ENCODE results near the gene PTH1R. TPM values are rescaled to one million over a fixed set of nuclear protein-coding genes. Genes with fewer than 3 reads are reported as not detected.

The PTH1R gene
- total RNA-seq, 5 donors from 2014 or later (not counting 1 experiment from before 2014, with no cell fraction given), result 0.32 TPM; not detected in 4

DNA sequence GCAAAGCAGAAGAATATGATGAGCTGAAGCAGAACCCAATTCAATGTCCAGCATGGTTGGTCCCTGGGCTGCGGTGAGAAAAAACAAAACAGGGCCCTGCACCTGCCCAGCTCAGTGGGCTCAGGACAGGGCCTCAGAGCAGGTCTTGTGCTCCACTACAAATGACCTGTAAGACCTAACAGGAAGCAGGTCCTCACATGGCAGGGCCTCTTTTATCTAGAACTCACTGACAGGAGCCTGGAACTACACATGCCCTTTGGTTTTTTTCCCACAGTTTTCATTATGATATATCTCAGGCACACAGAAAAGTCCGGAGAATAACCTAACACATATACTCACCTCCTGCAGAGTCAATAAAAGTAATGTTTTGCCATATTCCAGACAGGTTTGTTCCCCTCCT lies 60.6 kb downstream of the PTH1R start:
- 92% methylated on average over 1 of the region's 2 CpGs for WGBS (ENCODE audit: insufficient coverage)
- CTCF ChIA-PET, result no interaction called here
- Mint-ChIP-seq H3K9me3 (no peaks in the 10 kb centered on the region), H3K4me3 (no peak overlapping the region), H3K4me1 (peaks cover 60 to 66% (median 62%) of the 10 kb centered on the region in 3 donors), H3K27me3 (no peaks in the 10 kb centered on the region), H3K27ac (peak overlapping the region; percentile 22 to 34), H3K36me3 (peaks cover 39% of the 10 kb centered on the region)
- no peak overlapping the region for H3K4me3 ChIP-seq (ENCODE audit: control insufficient read depth in 1 of 2, extremely low read depth in 1 of 2, low read length in 1 of 2)
- no peaks in the 10 kb centered on the region for H3K27me3 ChIP-seq (replicated peaks in 1 of 2; ENCODE audit: control insufficient read depth in 2 of 2, extremely low read depth in 1 of 2, insufficient read depth in 2 of 2, low read length in 1 of 2)
- no peak overlapping the region for H3K27ac ChIP-seq (ENCODE audit: low read length)
- ATAC-seq (replicated peaks in 1 of 4) (no peak), DNase-seq (no peak)
- H3K9me3 ChIP-seq, result no peaks in the 10 kb centered on the region
- peaks cover 5 to 75% of the 10 kb centered on the region in 2 donors for H3K36me3 ChIP-seq (ENCODE audit: control insufficient read depth in 2 of 2, extremely low read depth in 1 of 2, insufficient read depth in 1 of 2, low read length in 1 of 2)
- POLR2A ChIA-PET, result interaction anchor here in 1 of 2 donors (0.6 kb wide), 1 partner anchor 15 kb away, joined by 3 read pairs; no protein-coding TSS in a partner anchor
- peaks cover 0 to 60% of the 10 kb centered on the region in 2 experiments for H3K4me1 ChIP-seq (ENCODE audit: control insufficient read depth in 1 of 2, extremely low read depth in 1 of 2, insufficient read depth in 2 of 2, low read length in 2 of 2)

DNA sequence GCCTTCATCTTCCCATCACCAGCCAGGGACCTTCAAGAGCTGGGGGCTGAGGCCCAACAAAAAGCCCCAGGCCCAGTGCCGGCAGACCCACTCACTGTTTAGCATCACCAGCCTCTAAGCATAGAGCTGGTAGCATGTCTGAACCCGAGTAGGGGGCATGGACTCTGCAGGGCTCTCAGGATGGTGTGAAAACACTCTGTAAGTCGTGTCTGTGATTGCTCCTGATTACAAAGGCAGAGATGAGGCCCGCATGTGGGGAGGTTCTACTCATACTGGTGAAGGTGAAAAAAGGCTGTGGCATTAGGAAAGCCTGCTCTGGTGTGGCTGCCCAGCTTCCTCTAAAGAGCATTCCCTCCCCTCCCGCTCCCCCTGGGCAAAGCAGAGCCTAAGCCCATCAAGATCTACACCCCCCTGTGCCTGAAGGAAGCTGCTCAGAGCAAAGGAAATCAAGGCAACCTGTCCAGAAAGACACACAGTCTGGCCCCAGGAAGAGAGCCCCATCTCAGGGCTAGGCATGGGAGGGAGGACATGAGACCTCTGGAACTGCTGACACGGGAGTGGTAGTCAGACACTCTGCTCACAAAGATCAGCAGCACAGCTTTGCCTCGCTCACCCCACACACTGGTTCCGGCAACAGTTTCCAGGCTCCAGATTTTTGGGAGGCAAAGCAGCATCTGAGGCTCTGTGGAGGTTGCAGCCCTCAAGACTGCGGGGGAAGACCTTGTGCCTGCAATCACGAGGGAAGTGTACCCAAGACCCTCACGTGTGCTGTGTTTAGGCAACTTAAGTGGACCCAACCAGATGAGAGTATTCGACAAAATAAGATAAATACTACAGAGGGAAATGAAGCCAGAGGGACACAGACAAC lies 62.3 kb downstream of the PTH1R start:
- peaks cover 52 to 68% (median 66%) of the 10 kb centered on the region in 3 donors for H3K4me1 Mint-ChIP-seq
- H3K27me3 Mint-ChIP-seq, result no peaks in the 10 kb centered on the region
- no peak for DNase-seq
- ChIA-PET CTCF (interaction anchor here in 1 of 2 donors (0.6 kb wide), 1 partner anchor 26 kb away, joined by 3 read pairs; no protein-coding TSS in a partner anchor), POLR2A (interaction anchor here in 1 of 2 donors (0.6 kb wide), 2 partner anchors 14 to 241 kb away, joined by 3 read pairs; no protein-coding TSS in a partner anchor)
- H3K4me3 Mint-ChIP-seq, result no peak overlapping the region
- peaks cover 5 to 77% of the 10 kb centered on the region in 2 donors for H3K36me3 ChIP-seq (ENCODE audit: control insufficient read depth in 2 of 2, extremely low read depth in 1 of 2, insufficient read depth in 1 of 2, low read length in 1 of 2)
- no peak overlapping the region for H3K27ac ChIP-seq (ENCODE audit: low read length)
- no peak overlapping the region for H3K4me3 ChIP-seq (ENCODE audit: control insufficient read depth in 1 of 2, extremely low read depth in 1 of 2, low read length in 1 of 2)
- H3K4me1 ChIP-seq (ENCODE audit: control insufficient read depth in 1 of 2, extremely low read depth in 1 of 2, insufficient read depth in 2 of 2, low read length in 2 of 2), result peaks cover 0 to 61% of the 10 kb centered on the region in 2 experiments
- H3K9me3 Mint-ChIP-seq, result no peaks in the 10 kb centered on the region
- ATAC-seq (replicated peaks in 1 of 4), result no peak
- H3K9me3 ChIP-seq, result no peaks in the 10 kb centered on the region
- H3K27ac Mint-ChIP-seq, result peak overlapping the region in 1 of 2 donors; percentile 29
- peaks cover 42% of the 10 kb centered on the region for H3K36me3 Mint-ChIP-seq
- no peaks in the 10 kb centered on the region for H3K27me3 ChIP-seq (replicated peaks in 1 of 2; ENCODE audit: control insufficient read depth in 2 of 2, extremely low read depth in 1 of 2, insufficient read depth in 2 of 2, low read length in 1 of 2)
- WGBS (ENCODE audit: insufficient coverage), result 86% methylated on average over 7 of the region's 12 CpGs

DNA sequence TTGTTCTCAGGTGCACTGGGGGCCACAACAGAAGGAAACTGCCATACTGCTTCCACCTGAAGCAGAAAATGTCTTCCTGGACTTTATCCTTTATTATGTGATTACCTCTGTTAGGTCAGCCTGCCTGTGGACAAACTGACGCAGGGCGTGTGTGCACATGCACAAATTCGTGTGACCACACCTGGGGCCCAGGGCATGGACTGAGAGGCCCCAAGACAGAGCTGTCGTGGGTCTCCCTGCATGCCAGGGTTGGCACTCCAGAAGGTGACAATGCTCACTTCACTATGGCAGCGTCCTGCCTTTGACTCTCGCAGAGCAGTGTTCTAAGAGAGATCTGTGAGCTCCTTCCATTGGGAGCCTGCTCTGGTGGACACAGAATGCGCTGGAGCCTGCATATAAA lies 64.6 kb downstream of the PTH1R start:
- WGBS (ENCODE audit: insufficient coverage), result 93% methylated on average over 5 of the region's 7 CpGs
- no peaks in the 10 kb centered on the region for H3K9me3 ChIP-seq
- Mint-ChIP-seq H3K27ac (peak overlapping the region in 1 of 2 donors; percentile 61), H3K9me3 (no peaks in the 10 kb centered on the region), H3K36me3 (peaks cover 35% of the 10 kb centered on the region), H3K4me1 (peaks cover 62 to 76% (median 72%) of the 10 kb centered on the region in 3 donors), H3K27me3 (no peaks in the 10 kb centered on the region), H3K4me3 (no peak overlapping the region)
- no peak overlapping the region for H3K4me3 ChIP-seq (ENCODE audit: control insufficient read depth in 1 of 2, extremely low read depth in 1 of 2, low read length in 1 of 2)
- H3K27me3 ChIP-seq (replicated peaks in 1 of 2; ENCODE audit: control insufficient read depth in 2 of 2, extremely low read depth in 1 of 2, insufficient read depth in 2 of 2, low read length in 1 of 2), result no peaks in the 10 kb centered on the region
- ChIA-PET POLR2A (no interaction called here), CTCF (interaction anchor here in 1 of 2 donors (0.6 to 0.8 kb wide), 2 partner anchors 23 to 31 kb away, joined by 3 read pairs; no protein-coding TSS in a partner anchor)
- peaks cover 3 to 57% of the 10 kb centered on the region in 2 donors for H3K36me3 ChIP-seq (ENCODE audit: control insufficient read depth in 2 of 2, extremely low read depth in 1 of 2, insufficient read depth in 1 of 2, low read length in 1 of 2)
- peaks cover 2 to 74% of the 10 kb centered on the region in 2 experiments for H3K4me1 ChIP-seq (ENCODE audit: control insufficient read depth in 1 of 2, extremely low read depth in 1 of 2, insufficient read depth in 2 of 2, low read length in 2 of 2)
- ATAC-seq (replicated peaks in 1 of 4), result no peak
- H3K27ac ChIP-seq (ENCODE audit: low read length), result no peak overlapping the region
- DNase-seq, result no peak

DNA sequence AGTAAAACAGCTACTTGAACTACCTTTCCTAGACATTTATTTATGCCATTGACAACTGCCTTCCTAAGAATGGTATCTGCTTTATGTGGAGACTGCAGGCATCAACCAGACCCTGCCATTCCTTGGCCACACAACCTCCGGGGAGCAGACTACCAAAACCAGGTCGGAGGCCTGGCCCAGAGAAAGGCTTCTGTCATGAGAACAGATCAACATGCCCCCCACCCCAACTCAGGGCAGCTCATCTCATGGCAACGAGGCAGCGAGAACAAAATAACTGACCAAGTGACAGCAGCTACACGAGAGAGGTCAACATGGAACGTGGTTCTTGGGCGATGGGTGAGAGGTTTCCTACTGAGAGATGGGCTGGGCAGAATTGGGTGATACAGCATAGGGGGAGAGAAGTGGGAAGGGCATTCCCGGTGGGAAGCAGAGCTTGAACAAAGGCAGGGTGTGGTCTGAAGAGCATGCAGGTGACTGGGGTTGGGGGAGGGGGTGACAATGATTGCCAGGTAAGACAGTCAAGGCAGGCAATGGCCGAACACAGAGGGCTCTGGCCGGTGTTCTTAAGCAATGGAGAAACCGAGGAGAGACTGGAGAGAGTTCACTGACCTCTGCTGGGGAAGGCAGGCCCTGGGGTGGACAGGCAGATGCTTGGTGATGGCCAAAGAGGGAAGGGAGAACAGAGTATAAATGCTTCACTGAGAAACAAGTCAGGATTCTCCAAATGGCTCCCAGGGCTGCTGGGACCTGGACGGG lies 65.1 kb downstream of the PTH1R start:
- Histone ChIP-seq H3K27ac (ENCODE audit: low read length) (no peak overlapping the region), H3K4me1 (ENCODE audit: control insufficient read depth in 1 of 2, extremely low read depth in 1 of 2, insufficient read depth in 2 of 2, low read length in 2 of 2) (peaks cover 5 to 75% of the 10 kb centered on the region in 2 experiments), H3K36me3 (ENCODE audit: control insufficient read depth in 2 of 2, extremely low read depth in 1 of 2, insufficient read depth in 1 of 2, low read length in 1 of 2) (peaks cover 3 to 52% of the 10 kb centered on the region in 2 donors), H3K27me3 (replicated peaks in 1 of 2; ENCODE audit: control insufficient read depth in 2 of 2, extremely low read depth in 1 of 2, insufficient read depth in 2 of 2, low read length in 1 of 2) (no peaks in the 10 kb centered on the region), H3K9me3 (no peaks in the 10 kb centered on the region), H3K4me3 (ENCODE audit: control insufficient read depth in 1 of 2, extremely low read depth in 1 of 2, low read length in 1 of 2) (no peak overlapping the region)
- ATAC-seq (replicated peaks in 1 of 4) (no peak), DNase-seq (no peak)
- CTCF ChIA-PET, result no interaction called here
- no peaks in the 10 kb centered on the region for H3K27me3 Mint-ChIP-seq
- H3K27ac Mint-ChIP-seq, result peak overlapping the region; percentile 8 to 14
- WGBS (ENCODE audit: insufficient coverage), result 94% methylated on average over 9 of the region's 12 CpGs
- POLR2A ChIA-PET, result no interaction called here
- no peaks in the 10 kb centered on the region for H3K9me3 Mint-ChIP-seq
- peaks cover 67 to 81% (median 77%) of the 10 kb centered on the region in 3 donors for H3K4me1 Mint-ChIP-seq
- no peak overlapping the region for H3K4me3 Mint-ChIP-seq
- H3K36me3 Mint-ChIP-seq, result peaks cover 34% of the 10 kb centered on the region

DNA sequence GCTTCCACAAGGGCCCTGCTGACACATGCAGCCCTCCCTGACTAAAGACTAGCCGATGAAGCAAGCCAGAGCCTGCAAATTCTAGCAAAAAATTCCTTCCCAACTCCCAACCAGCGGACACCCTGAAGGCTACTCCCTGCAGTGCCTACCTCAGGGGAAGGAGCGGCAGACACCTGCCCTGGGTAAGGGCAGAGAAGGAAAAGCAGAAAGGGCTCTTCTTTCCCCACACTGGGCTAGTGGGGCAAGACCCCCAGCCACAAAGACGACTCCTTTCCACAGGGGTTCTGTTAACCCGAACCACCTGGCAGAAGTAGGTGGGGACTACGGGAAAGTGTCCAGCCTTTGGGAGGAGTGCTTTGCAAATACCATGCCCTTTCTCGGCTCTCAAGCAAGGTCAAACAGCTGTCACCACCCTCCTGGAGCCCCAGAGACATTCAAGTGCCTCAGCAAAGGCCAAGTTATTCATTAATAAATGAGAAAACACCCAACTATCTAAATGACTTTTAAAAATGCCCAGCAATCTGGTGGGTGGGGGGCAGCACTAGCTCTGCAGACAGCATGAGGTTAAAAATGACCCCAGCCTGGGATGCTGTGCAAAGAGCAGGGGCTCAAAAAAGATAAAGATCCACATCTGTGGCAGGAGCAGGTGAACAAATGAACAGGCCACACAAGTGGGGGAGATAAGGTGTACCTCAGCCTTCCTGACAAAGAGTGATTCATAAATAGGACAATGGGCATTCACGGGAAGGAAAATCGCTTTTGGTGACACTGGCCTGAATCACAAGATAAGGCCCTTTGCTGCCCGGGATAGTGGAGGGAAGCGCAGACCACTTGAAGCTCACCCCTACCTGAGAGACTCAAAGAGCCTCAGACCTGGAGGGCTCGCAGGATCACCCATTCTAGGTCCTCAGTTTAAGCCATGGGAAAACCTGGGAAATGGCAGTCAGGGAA lies 66.0 kb downstream of the PTH1R start:
- peak overlapping the region in 1 of 2 donors; percentile 34 for H3K27ac Mint-ChIP-seq
- POLR2A ChIA-PET, result no interaction called here
- CTCF ChIA-PET, result no interaction called here
- no peak overlapping the region for H3K4me3 Mint-ChIP-seq
- H3K36me3 ChIP-seq (ENCODE audit: control insufficient read depth in 2 of 2, extremely low read depth in 1 of 2, insufficient read depth in 1 of 2, low read length in 1 of 2), result peaks cover 3 to 43% of the 10 kb centered on the region in 2 donors
- no peak for ATAC-seq (replicated peaks in 1 of 4)
- H3K36me3 Mint-ChIP-seq, result peaks cover 27% of the 10 kb centered on the region
- H3K4me3 ChIP-seq (ENCODE audit: control insufficient read depth in 1 of 2, extremely low read depth in 1 of 2, low read length in 1 of 2), result no peak overlapping the region
- no peak overlapping the region for H3K27ac ChIP-seq (ENCODE audit: low read length)
- no peak for DNase-seq
- 89% methylated on average over 4 of the region's 12 CpGs for WGBS (ENCODE audit: insufficient coverage)
- H3K4me1 ChIP-seq (ENCODE audit: control insufficient read depth in 1 of 2, extremely low read depth in 1 of 2, insufficient read depth in 2 of 2, low read length in 2 of 2), result peaks cover 12 to 79% of the 10 kb centered on the region in 2 experiments
- H3K4me1 Mint-ChIP-seq, result peaks cover 75 to 83% (median 81%) of the 10 kb centered on the region in 3 donors
- no peaks in the 10 kb centered on the region for H3K9me3 ChIP-seq
- H3K27me3 Mint-ChIP-seq, result no peaks in the 10 kb centered on the region
- H3K9me3 Mint-ChIP-seq, result no peaks in the 10 kb centered on the region
- H3K27me3 ChIP-seq (replicated peaks in 1 of 2; ENCODE audit: control insufficient read depth in 2 of 2, extremely low read depth in 1 of 2, insufficient read depth in 2 of 2, low read length in 1 of 2), result no peaks in the 10 kb centered on the region
